Stimulated activated CD4-positive, alpha-beta T cell treated with anti-CD3 and anti-CD28 coated beads, TNF-alpha, amount 100 ng/mL, for 24 hours (primary cell): ENCODE data around the gene DUSP22.
A peak's percentile ranks its signal among the peaks of the same experiment; 100 is the strongest.

Experiments
- DNase-seq, 3 experiments: peaks; one replicate each; pipeline ENCODE4 v3.0.0-alpha.2; 2020; ENCODE audit warnings: low read depth in 3 of 3

DUSP22 gene

DNA sequence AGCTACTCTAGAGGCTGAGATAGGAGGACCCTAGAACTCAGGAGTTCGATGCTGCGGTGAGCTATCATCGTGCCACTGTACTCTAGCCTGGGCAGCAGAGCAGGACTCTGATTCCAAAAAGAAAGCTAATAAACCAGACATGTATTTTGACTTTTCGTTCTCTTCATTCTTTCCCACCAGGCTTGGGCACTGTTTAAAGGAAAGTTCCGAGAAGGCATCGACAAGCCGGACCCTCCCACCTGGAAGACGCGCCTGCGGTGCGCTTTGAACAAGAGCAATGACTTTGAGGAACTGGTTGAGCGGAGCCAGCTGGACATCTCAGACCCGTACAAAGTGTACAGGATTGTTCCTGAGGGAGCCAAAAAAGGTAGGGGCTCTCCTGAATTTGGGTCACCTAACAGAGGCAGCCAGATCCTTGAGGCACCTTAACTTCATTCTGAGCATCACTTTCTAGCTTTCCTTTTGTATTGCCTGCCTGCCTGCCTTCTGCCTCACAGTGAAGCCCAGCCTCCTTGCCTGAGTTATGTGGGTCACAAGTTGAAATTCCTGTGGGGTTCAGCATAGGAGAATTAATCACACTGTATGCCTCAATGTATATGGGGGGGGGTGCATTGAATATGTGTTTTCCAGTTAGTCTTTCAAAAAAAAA lies 102.5 kb downstream of the DUSP22 start:
- no peak for DNase-seq

DNA sequence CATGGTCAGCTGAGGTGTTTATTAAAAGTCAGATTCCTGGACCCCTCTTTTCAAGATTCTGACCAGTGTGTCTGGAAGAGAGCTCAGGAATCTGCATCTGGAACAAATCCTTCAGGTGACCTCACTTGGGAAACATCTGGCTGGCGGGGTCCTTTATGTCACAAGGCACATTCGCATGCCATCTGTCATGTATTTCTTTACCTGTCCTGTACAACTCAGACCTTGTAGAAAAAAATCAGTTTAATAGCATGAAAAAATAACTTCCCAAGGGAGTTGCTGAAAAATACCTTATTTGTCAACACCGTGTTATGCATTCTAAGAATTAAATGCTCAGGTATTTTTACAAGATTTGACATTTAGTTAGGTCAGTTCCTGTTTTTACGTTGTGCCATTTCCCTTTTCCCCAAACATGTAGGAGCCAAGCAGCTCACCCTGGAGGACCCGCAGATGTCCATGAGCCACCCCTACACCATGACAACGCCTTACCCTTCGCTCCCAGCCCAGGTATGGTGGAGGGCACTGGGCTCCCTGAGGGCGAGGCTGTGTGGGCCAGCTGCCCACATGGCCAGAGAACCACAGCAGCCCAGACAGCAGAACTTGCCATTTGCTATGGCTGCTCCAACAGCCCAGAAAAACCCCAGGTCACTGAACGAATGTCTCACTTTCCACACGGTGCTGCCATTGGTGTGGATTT lies 103.3 kb downstream of the DUSP22 start:
- DNase-seq, result no peak

GRCh38 chr6:396126-396520 lies 103.8 kb downstream of the DUSP22 start:
- no peak for DNase-seq

DNA sequence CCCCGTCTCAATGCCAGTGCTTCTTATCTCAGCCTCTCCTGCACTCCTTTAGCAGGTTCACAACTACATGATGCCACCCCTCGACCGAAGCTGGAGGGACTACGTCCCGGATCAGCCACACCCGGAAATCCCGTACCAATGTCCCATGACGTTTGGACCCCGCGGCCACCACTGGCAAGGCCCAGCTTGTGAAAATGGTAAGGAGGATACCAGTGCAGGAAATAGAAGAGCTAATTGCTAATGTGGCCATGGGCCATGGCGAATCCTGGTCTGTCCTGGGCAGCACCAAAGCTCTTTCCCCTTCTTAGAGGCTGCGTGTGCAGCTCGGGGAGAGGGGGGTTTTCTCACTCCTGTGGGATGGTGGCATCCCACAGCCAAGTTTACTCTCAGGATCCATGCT lies 104.8 kb downstream of the DUSP22 start:
- no peak for DNase-seq

- no peak for DNase-seq
Measured at GRCh38 chr6:397604-398003, 105.3 kb downstream of the DUSP22 start.

GRCh38 chr6:398065-398464 lies 105.8 kb downstream of the DUSP22 start:
- DNase-seq, result no peak

- DNase-seq, result no peak
Measured at GRCh38 chr6:398558-399078, 106.3 kb downstream of the DUSP22 start.

GRCh38 chr6:399785-400534 lies 107.7 kb downstream of the DUSP22 start:
- DNase-seq, result peak in 1 of 3 experiments; percentile 38

- DNase-seq, result no peak
Measured at GRCh38 chr6:400815-401214, 108.5 kb downstream of the DUSP22 start.
